ENCODE results near the gene ELP2. TPM values are rescaled to one million over a fixed set of nuclear protein-coding genes. Genes with fewer than 3 reads are reported as not detected.

The ELP2 gene
- polyA plus RNA-seq, 1 donor (not counting 4 experiments of a cell fraction or from before 2014, with no cell fraction given): 74.6 TPM

GRCh38 chr18:36199691-36200295, 70.1 kb downstream of the ELP2 start:
- Histone ChIP-seq H3K4me2 (ENCODE audit: control insufficient read depth, extremely low read depth, insufficient read depth, low read depth, low read length) (no peak overlapping the region), H3K9ac (ENCODE audit: control insufficient read depth, extremely low read depth, insufficient read depth, low read length) (no peak overlapping the region), H4K20me1 (ENCODE audit: control insufficient read depth, extremely low read depth, insufficient read depth, low read length) (no peaks in the 10 kb centered on the region), H3K4me3 (ENCODE audit: control insufficient read depth in 2 of 3, extremely low read depth in 1 of 3, insufficient read depth in 2 of 3, low read depth in 1 of 3, low read length in 3 of 3) (no peak overlapping the region), H3K36me3 (ENCODE audit: control insufficient read depth in 2 of 2, extremely low read depth in 1 of 2, insufficient read depth in 2 of 2, low read length in 2 of 2) (no peaks in the 10 kb centered on the region), H3K27me3 (ENCODE audit: control insufficient read depth, extremely low read depth, insufficient read depth, low read length) (no peaks in the 10 kb centered on the region), H3K9me1 (ENCODE audit: control insufficient read depth, extremely low read depth, insufficient read depth, low read length) (no peaks in the 10 kb centered on the region), H3K27ac (ENCODE audit: control insufficient read depth, insufficient read depth, low read length) (no peak overlapping the region), H3K79me2 (ENCODE audit: control insufficient read depth, insufficient read depth, low read length) (no peaks in the 10 kb centered on the region), H2AFZ (ENCODE audit: control insufficient read depth, low read length) (no peak overlapping the region), H3K9me3 (ENCODE audit: control insufficient read depth, low read depth, low read length) (no peaks in the 10 kb centered on the region), H3K4me1 (ENCODE audit: control insufficient read depth, extremely low read depth, insufficient read depth, low read length) (peaks cover 2% of the 10 kb centered on the region)
- dilution Hi-C loops (cut with MboI; ENCODE audit: extremely low pct_ligation_motif_present, low sequenced_read_pairs): no loop called here
- FAIRE-seq: no peak
- DNase-seq (ENCODE audit: low read depth, low spot score): no peak
- TF ChIP-seq, protein P1, sequence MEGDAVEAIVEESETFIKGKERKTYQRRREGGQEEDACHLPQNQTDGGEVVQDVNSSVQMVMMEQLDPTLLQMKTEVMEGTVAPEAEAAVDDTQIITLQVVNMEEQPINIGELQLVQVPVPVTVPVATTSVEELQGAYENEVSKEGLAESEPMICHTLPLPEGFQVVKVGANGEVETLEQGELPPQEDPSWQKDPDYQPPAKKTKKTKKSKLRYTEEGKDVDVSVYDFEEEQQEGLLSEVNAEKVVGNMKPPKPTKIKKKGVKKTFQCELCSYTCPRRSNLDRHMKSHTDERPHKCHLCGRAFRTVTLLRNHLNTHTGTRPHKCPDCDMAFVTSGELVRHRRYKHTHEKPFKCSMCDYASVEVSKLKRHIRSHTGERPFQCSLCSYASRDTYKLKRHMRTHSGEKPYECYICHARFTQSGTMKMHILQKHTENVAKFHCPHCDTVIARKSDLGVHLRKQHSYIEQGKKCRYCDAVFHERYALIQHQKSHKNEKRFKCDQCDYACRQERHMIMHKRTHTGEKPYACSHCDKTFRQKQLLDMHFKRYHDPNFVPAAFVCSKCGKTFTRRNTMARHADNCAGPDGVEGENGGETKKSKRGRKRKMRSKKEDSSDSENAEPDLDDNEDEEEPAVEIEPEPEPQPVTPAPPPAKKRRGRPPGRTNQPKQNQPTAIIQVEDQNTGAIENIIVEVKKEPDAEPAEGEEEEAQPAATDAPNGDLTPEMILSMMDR (optimal IDR thresholded peaks at IDR 0.05 in 1 of 3, IDR thresholded peaks at IDR 0.05 in 1 of 3, conservative IDR thresholded peaks at IDR 0.05 in 1 of 3; ENCODE audit: extremely low read depth in 1 of 3, insufficient read depth in 2 of 3, low read length in 3 of 3): no peak
- TF ChIP-seq EZH2 (IDR thresholded peaks at IDR 0.05; ENCODE audit: low read length): no peak

- DNase-seq (ENCODE audit: low read depth, low spot score) (no peak), FAIRE-seq (no peak)
- Histone ChIP-seq H3K9me1 (ENCODE audit: control insufficient read depth, extremely low read depth, insufficient read depth, low read length) (no peaks in the 10 kb centered on the region), H3K4me2 (ENCODE audit: control insufficient read depth, extremely low read depth, insufficient read depth, low read depth, low read length) (peak overlapping the region; percentile 22), H3K4me3 (ENCODE audit: control insufficient read depth in 2 of 3, extremely low read depth in 1 of 3, insufficient read depth in 2 of 3, low read depth in 1 of 3, low read length in 3 of 3) (no peak overlapping the region), H3K27ac (ENCODE audit: control insufficient read depth, insufficient read depth, low read length) (no peak overlapping the region), H3K9me3 (ENCODE audit: control insufficient read depth, low read depth, low read length) (no peaks in the 10 kb centered on the region), H3K4me1 (ENCODE audit: control insufficient read depth, extremely low read depth, insufficient read depth, low read length) (peaks cover 2% of the 10 kb centered on the region), H2AFZ (ENCODE audit: control insufficient read depth, low read length) (no peak overlapping the region), H3K36me3 (ENCODE audit: control insufficient read depth in 2 of 2, extremely low read depth in 1 of 2, insufficient read depth in 2 of 2, low read length in 2 of 2) (no peaks in the 10 kb centered on the region), H4K20me1 (ENCODE audit: control insufficient read depth, extremely low read depth, insufficient read depth, low read length) (no peaks in the 10 kb centered on the region), H3K9ac (ENCODE audit: control insufficient read depth, extremely low read depth, insufficient read depth, low read length) (no peak overlapping the region), H3K79me2 (ENCODE audit: control insufficient read depth, insufficient read depth, low read length) (no peaks in the 10 kb centered on the region), H3K27me3 (ENCODE audit: control insufficient read depth, extremely low read depth, insufficient read depth, low read length) (no peaks in the 10 kb centered on the region)
- dilution Hi-C loops (cut with MboI; ENCODE audit: extremely low pct_ligation_motif_present, low sequenced_read_pairs): no loop called here
- TF ChIP-seq, protein P1 (optimal IDR thresholded peaks at IDR 0.05 in 1 of 3, IDR thresholded peaks at IDR 0.05 in 1 of 3, conservative IDR thresholded peaks at IDR 0.05 in 1 of 3; ENCODE audit: extremely low read depth in 1 of 3, insufficient read depth in 2 of 3, low read length in 3 of 3): no peak
Observed at GRCh38 chr18:36200354-36200771, 70.7 kb downstream of the ELP2 start.
